Keratinocyte (primary cell): ENCODE results near the gene CR1L. TPM values are rescaled to one million over a fixed set of nuclear protein-coding genes. Genes with fewer than 3 reads are reported as not detected.
"Not testable (repeated sequence)": the region's sequence is repeated elsewhere in the genome, so short reads cannot be mapped to it uniquely, and the experiment has no call there.

Experiments
- DNase-seq: peaks from one replicate; pipeline ENCODE4 v3.0.0-alpha.2; 2011; ENCODE audit warnings: low read depth, missing footprints, low spot score
- FAIRE-seq: peaks from 2 replicates; lab custom pipeline; 2011; peaks lifted over from hg19 to GRCh38; lab: Jason Lieb, UNC
- H2AFZ ChIP-seq: 2 replicates; pipeline ENCODE4 v1.6.0; 2012; ENCODE audit warnings: low read length, control low read depth, inconsistent platforms; ENCODE audit not compliant: control insufficient read depth
- H3K27ac ChIP-seq: 2 replicates; pipeline ENCODE4 v1.5.1; 2011; ENCODE audit warnings: low read length; ENCODE audit not compliant: control insufficient read depth, insufficient read depth
- H3K27me3 ChIP-seq: 3 replicates; pipeline ENCODE4 v1.6.0; 2011; ENCODE audit warnings: low read length; ENCODE audit not compliant: control insufficient read depth, insufficient read depth; ENCODE audit errors: extremely low read depth
- H3K36me3 ChIP-seq, 2 experiments: 2 replicates in 1 of 2; 3 replicates in 1 of 2; pipeline ENCODE4 v1.5.1; 2011; ENCODE audit warnings: low read length in 2 of 2, mild to moderate bottlenecking in 1 of 2; ENCODE audit not compliant: control insufficient read depth in 2 of 2, insufficient read depth in 2 of 2; ENCODE audit errors: extremely low read depth in 1 of 2
- H3K4me1 ChIP-seq: 3 replicates; pipeline ENCODE4 v1.5.1; 2011; ENCODE audit warnings: low read length; ENCODE audit not compliant: control insufficient read depth, insufficient read depth; ENCODE audit errors: extremely low read depth
- H3K4me2 ChIP-seq: 3 replicates; pipeline ENCODE4 v1.6.0; 2011; ENCODE audit warnings: low read depth, low read length; ENCODE audit not compliant: control insufficient read depth, insufficient read depth; ENCODE audit errors: extremely low read depth
- H3K4me3 ChIP-seq, 3 experiments: fragments of 200-600 bp in 1 of 3; sonication (generic) in 1 of 3; 2 replicates in 2 of 3; 3 replicates in 1 of 3; pipeline ENCODE4 v1.5.1; 2011 to 2016; ENCODE audit warnings: low read length in 3 of 3, mild to moderate bottlenecking in 3 of 3, control low read depth in 2 of 3, inconsistent platforms in 1 of 3, low read depth in 1 of 3, mixed read lengths in 1 of 3, mixed run types in 1 of 3, moderate library complexity in 1 of 3; ENCODE audit not compliant: control insufficient read depth in 2 of 3, insufficient read depth in 2 of 3; ENCODE audit errors: extremely low read depth in 1 of 3
- H3K79me2 ChIP-seq: 2 replicates; pipeline ENCODE4 v1.6.0; 2012; ENCODE audit warnings: low read length; ENCODE audit not compliant: control insufficient read depth, insufficient read depth
- H3K9ac ChIP-seq: 3 replicates; pipeline ENCODE4 v1.6.0; 2011; ENCODE audit warnings: low read length; ENCODE audit not compliant: control insufficient read depth, insufficient read depth; ENCODE audit errors: extremely low read depth
- H3K9me1 ChIP-seq: 3 replicates; pipeline ENCODE4 v1.6.0; 2011; ENCODE audit warnings: low read length; ENCODE audit not compliant: control insufficient read depth, insufficient read depth; ENCODE audit errors: extremely low read depth
- H3K9me3 ChIP-seq: 2 replicates; pipeline ENCODE4 v1.5.1; 2012; ENCODE audit warnings: low read depth, low read length; ENCODE audit not compliant: control insufficient read depth
- H4K20me1 ChIP-seq: 3 replicates; pipeline ENCODE4 v1.6.0; 2011; ENCODE audit warnings: low read length; ENCODE audit not compliant: control insufficient read depth, insufficient read depth; ENCODE audit errors: extremely low read depth
- dilution Hi-C: fragments of 300-500 bp; cut with MboI; formaldehyde crosslinking; loops from one replicate; pipeline ENCODE4 v1.7.0; 2020; ENCODE audit warnings: low sequenced_read_pairs; ENCODE audit not compliant: extremely low pct_ligation_motif_present
- polyA plus RNA-seq, 5 experiments: library from polyadenylated mRNA; depleted of rRNA in 3 of 5; stranded (reverse) in 3 of 5; stranded (forward) in 1 of 5; unstranded in 1 of 5; fragments of >200 nt; gene quantifications; 1 replicate in 1 of 5; 2 replicates in 3 of 5; 3 replicates in 1 of 5; pipeline versions ENCODE4 v1.2.1 to v1.2.3, GENCODE V29; 2011 to 2012; ENCODE audit warnings: missing spikeins in 2 of 5, low read depth in 1 of 5, low replicate concordance in 1 of 5

Gene CR1L
- polyA plus RNA-seq, 1 donor (not counting 4 experiments of a cell fraction or from before 2014, with no cell fraction given) = not detected

DNA sequence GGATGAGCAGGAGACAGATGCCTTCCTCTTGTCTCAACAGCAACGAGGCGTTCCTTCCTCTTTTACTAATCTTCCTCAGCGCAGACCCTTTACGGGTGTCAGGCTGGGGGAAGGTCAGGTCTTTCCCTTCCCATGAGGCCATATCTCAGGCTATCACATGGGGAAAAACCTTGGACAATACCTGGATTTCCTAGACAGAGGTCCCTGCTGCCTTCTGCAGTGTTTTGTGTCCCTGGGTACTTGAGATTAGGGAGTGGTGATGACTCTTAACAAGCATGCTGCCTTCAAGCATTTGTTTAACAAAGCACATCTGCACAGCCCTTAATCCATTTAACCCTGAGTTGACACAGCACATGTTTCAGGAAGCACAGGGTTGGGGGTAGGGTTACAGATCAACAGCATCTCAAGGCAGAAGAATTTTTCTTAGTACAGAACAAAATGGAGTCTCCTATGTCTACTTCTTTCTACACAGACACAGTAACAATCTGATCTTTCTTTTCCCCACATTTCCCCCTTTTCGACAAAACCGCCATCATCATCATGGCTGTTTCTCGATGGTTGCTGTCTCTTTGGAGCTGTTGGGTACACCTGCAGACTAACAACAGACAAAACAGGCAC, 9.3 kb upstream of the CR1L start:
- H2AFZ ChIP-seq, H3K27me3 ChIP-seq, H3K9me1 ChIP-seq, H3K79me2 ChIP-seq, H3K36me3 ChIP-seq, DNase-seq, FAIRE-seq, H3K27ac ChIP-seq, H3K4me2 ChIP-seq, H4K20me1 ChIP-seq, H3K9me3 ChIP-seq, dilution Hi-C loops, H3K4me3 ChIP-seq, H3K4me1 ChIP-seq, H3K9ac ChIP-seq: not testable (repeated sequence)

DNA sequence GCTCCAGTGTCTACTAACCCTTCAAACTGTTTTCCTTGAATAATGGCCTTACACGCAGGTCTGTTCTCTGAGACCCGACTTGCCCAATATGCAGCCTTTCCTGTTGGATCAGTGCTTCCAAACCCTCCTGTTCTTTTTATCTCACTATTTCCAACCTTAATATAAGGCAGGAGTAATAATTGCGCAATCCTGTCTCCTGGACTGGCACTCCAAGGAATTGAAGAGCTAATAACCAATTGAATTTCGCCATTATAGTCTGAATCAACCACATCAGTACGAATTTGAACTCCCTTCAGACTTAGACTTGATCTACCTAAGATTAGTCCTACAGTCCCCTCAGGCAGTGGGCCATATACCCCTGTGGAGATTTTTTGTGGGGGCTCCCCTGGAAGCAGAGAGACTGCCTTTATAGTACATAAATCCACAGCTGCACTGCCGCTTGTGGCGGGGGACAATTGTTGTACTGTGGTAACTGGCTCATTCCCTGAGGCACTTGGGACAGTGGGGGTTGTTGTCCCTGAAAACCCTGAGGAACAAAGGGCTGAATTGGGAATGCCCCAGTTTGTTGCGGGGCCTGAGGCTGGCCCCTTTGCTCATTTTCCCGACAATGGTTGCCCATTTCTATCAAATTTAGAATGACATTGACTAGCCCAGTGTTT, 6.3 kb upstream of the CR1L start:
- DNase-seq, H3K9me3 ChIP-seq, H3K9me1 ChIP-seq, dilution Hi-C loops, H3K27ac ChIP-seq, H3K9ac ChIP-seq, H3K36me3 ChIP-seq, FAIRE-seq, H3K27me3 ChIP-seq, H3K4me2 ChIP-seq, H4K20me1 ChIP-seq, H2AFZ ChIP-seq, H3K79me2 ChIP-seq, H3K4me1 ChIP-seq, H3K4me3 ChIP-seq: not testable (repeated sequence)

DNA sequence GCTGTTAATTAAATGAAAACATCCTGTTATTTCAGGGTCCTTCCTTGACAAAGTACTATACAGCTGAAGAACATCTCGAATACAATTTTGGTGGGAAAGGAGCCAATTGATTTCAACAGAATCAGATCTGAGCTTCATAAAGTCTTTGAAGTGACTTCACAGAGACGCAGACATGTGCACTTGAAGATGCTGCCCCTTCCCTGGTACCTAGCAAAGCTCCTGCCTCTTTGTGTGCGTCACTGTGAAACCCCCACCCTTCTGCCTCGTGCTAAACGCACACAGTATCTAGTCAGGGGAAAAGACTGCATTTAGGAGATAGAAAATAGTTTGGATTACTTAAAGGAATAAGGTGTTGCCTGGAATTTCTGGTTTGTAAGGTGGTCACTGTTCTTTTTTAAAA, 5.6 kb upstream of the CR1L start:
- DNase-seq, H2AFZ ChIP-seq, H3K4me2 ChIP-seq, H3K9me3 ChIP-seq, H3K79me2 ChIP-seq, FAIRE-seq, H3K9ac ChIP-seq, H3K27me3 ChIP-seq, H3K4me3 ChIP-seq, H3K9me1 ChIP-seq, H3K36me3 ChIP-seq, dilution Hi-C loops, H4K20me1 ChIP-seq, H3K27ac ChIP-seq, H3K4me1 ChIP-seq: not testable (repeated sequence)
